Measurements from ENCODE around the gene NLRC3. TPM values are rescaled to one million over a fixed set of nuclear protein-coding genes. Genes with fewer than 3 reads are reported as not detected.

NLRC3 gene
- total and polyA plus RNA-seq, 2 donors (not counting 1 experiment from before 2014, with no cell fraction given) = 28.8 to 35.7 TPM

DNA sequence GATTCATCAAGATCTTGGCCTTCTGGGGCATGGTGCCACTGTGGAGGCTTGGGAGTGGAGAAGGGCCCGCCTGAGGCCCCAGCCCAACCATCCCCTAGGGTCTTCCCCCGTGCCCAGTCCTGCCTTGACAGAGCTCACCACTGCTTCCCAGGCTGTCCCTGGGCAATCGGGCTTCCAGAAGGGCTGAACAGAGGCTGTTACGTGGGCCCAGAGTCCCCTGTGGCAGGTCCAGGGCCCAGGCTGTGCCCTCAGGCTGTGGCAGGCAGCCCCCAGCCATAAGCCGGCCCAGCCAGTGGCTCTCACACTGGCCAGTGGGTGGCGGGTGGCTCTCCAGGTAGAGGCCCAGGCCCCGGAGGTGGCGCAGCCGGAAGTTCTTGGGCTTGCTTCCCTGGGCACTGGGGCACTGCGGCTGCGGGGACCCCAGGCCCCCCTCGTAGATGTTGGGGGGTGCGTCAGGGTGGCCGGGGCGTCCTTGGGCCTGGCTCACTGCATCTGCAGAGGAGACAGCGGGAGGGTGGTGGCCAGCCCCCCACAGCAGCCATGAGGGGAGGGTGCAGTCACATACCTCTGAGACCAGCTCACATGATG lies 82.7 kb downstream of the NLRC3 start:
- Histone ChIP-seq H3K36me3 (replicated peaks in 1 of 2; ENCODE audit: control extremely low read depth in 1 of 2, control insufficient read depth in 1 of 2, extremely low read depth in 1 of 2, insufficient read depth in 2 of 2, low read length in 1 of 2) (no peaks in the 10 kb centered on the region), H3K27ac (ENCODE audit: low read length in 2 of 2) (no peak overlapping the region), H3K4me1 (ENCODE audit: control insufficient read depth in 2 of 2, insufficient read depth in 2 of 2, low read length in 2 of 2) (no peaks in the 10 kb centered on the region), H3K27me3 (replicated peaks in 1 of 4; ENCODE audit: control extremely low read depth in 1 of 4, control insufficient read depth in 3 of 4, insufficient read depth in 4 of 4, low read length in 3 of 4) (no peaks in the 10 kb centered on the region), H3K9me3 (ENCODE audit: control extremely low read depth in 1 of 3, control insufficient read depth in 2 of 3, insufficient read depth in 1 of 3, low read length in 2 of 3) (no peaks in the 10 kb centered on the region), H3K9ac (ENCODE audit: low read length) (no peak overlapping the region), H3K4me2 (replicated peaks; ENCODE audit: low read depth, low read length, poor library complexity, severe bottlenecking) (no peak overlapping the region), H3K79me2 (ENCODE audit: control insufficient read depth, insufficient read depth, low read length) (no peaks in the 10 kb centered on the region), H4K20me1 (ENCODE audit: control insufficient read depth, insufficient read depth, low read length, poor library complexity, severe bottlenecking) (no peaks in the 10 kb centered on the region), H3K4me3 (ENCODE audit: control extremely low read depth in 1 of 5, extremely low read depth in 1 of 5, insufficient read depth in 1 of 5, low read depth in 2 of 5, low read length in 4 of 5) (no peak overlapping the region), H2AFZ (ENCODE audit: insufficient read depth, low read depth, low read length, poor library complexity, severe bottlenecking) (no peak overlapping the region)
- no peak overlapping the region for H3K4me3 Mint-ChIP-seq
- no peaks in the 10 kb centered on the region for H3K27me3 Mint-ChIP-seq
- peaks cover 1% of the 10 kb centered on the region for H3K4me1 Mint-ChIP-seq
- ChIA-PET CTCF (no interaction called here), POLR2A (interaction anchor here (0.6 kb wide), 1 partner anchor 758 kb away, joined by 3 read pairs; no protein-coding TSS in a partner anchor)
- no peak for DNase-seq
- no peaks in the 10 kb centered on the region for H3K9me3 Mint-ChIP-seq (ENCODE audit: insufficient read depth)
- 96% methylated on average over 16 of the region's 16 CpGs for WGBS (ENCODE audit: insufficient coverage)
- H3K27ac Mint-ChIP-seq = no peak overlapping the region
- TF ChIP-seq, protein P1, sequence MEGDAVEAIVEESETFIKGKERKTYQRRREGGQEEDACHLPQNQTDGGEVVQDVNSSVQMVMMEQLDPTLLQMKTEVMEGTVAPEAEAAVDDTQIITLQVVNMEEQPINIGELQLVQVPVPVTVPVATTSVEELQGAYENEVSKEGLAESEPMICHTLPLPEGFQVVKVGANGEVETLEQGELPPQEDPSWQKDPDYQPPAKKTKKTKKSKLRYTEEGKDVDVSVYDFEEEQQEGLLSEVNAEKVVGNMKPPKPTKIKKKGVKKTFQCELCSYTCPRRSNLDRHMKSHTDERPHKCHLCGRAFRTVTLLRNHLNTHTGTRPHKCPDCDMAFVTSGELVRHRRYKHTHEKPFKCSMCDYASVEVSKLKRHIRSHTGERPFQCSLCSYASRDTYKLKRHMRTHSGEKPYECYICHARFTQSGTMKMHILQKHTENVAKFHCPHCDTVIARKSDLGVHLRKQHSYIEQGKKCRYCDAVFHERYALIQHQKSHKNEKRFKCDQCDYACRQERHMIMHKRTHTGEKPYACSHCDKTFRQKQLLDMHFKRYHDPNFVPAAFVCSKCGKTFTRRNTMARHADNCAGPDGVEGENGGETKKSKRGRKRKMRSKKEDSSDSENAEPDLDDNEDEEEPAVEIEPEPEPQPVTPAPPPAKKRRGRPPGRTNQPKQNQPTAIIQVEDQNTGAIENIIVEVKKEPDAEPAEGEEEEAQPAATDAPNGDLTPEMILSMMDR (IDR thresholded peaks at IDR 0.05) = no peak
- TF ChIP-seq EZH2 (IDR thresholded peaks at IDR 0.05; ENCODE audit: borderline replicate concordance, insufficient read depth, low read depth, low read length, poor library complexity, severe bottlenecking) = no peak
- intact Hi-C loops (cut with micrococcal nuclease) = no loop called here
- no peak for ATAC-seq (ENCODE audit: low read depth)

DNA sequence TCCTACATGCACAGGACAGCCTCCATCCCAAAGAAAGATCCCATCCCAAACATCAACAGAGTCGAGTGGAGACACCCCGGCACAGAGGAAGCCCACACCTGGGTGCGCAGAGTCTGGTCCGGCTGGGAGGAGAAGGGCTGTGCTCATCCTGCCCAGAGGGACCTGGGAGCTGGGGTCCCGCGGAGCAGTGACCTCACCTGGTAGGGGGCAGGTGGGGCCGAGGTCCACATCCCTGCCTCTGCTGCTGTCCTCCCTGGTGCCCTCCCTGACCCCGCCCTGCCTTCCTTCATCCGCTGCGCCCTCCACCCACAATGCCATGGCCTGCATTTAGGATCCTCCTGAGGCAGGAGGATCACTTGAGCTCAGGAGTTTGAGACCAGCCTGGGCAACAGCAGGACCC lies 84.8 kb downstream of the NLRC3 start:
- Histone ChIP-seq H3K4me1 (ENCODE audit: control insufficient read depth in 2 of 2, insufficient read depth in 2 of 2, low read length in 2 of 2) (no peaks in the 10 kb centered on the region), H3K27me3 (replicated peaks in 1 of 4; ENCODE audit: control extremely low read depth in 1 of 4, control insufficient read depth in 3 of 4, insufficient read depth in 4 of 4, low read length in 3 of 4) (no peaks in the 10 kb centered on the region), H3K4me2 (replicated peaks; ENCODE audit: low read depth, low read length, poor library complexity, severe bottlenecking) (no peak overlapping the region), H3K79me2 (ENCODE audit: control insufficient read depth, insufficient read depth, low read length) (no peaks in the 10 kb centered on the region), H3K9ac (ENCODE audit: low read length) (no peak overlapping the region), H2AFZ (ENCODE audit: insufficient read depth, low read depth, low read length, poor library complexity, severe bottlenecking) (no peak overlapping the region), H3K36me3 (replicated peaks in 1 of 2; ENCODE audit: control extremely low read depth in 1 of 2, control insufficient read depth in 1 of 2, extremely low read depth in 1 of 2, insufficient read depth in 2 of 2, low read length in 1 of 2) (no peaks in the 10 kb centered on the region), H4K20me1 (ENCODE audit: control insufficient read depth, insufficient read depth, low read length, poor library complexity, severe bottlenecking) (no peaks in the 10 kb centered on the region), H3K27ac (ENCODE audit: low read length in 2 of 2) (no peak overlapping the region), H3K9me3 (ENCODE audit: control extremely low read depth in 1 of 3, control insufficient read depth in 2 of 3, insufficient read depth in 1 of 3, low read length in 2 of 3) (no peaks in the 10 kb centered on the region), H3K4me3 (ENCODE audit: control extremely low read depth in 1 of 5, extremely low read depth in 1 of 5, insufficient read depth in 1 of 5, low read depth in 2 of 5, low read length in 4 of 5) (no peak overlapping the region)
- TF ChIP-seq, protein P1 (IDR thresholded peaks at IDR 0.05) = no peak
- no peak for TF ChIP-seq EZH2 (IDR thresholded peaks at IDR 0.05; ENCODE audit: borderline replicate concordance, insufficient read depth, low read depth, low read length, poor library complexity, severe bottlenecking)
- H3K4me3 Mint-ChIP-seq = no peak overlapping the region
- no peaks in the 10 kb centered on the region for H3K9me3 Mint-ChIP-seq (ENCODE audit: insufficient read depth)
- ChIA-PET POLR2A (no interaction called here), CTCF (no interaction called here)
- no peaks in the 10 kb centered on the region for H3K27me3 Mint-ChIP-seq
- ATAC-seq (ENCODE audit: low read depth) (no peak), DNase-seq (no peak)
- intact Hi-C loops (cut with micrococcal nuclease) = no loop called here
- H3K27ac Mint-ChIP-seq = no peak overlapping the region
- H3K4me1 Mint-ChIP-seq = no peaks in the 10 kb centered on the region
- WGBS (ENCODE audit: insufficient coverage) = 97% methylated on average over 10 of the region's 10 CpGs
